HG03565 (cell line): Measurements from ENCODE around the gene FBXW4.
"Not testable (repeated sequence)": the region's sequence is repeated elsewhere in the genome, so short reads cannot be mapped to it uniquely, and the experiment has no call there.

Source experiments
- ATAC-seq: cut with Tn5 transposase; IDR thresholded peaks from one replicate; pipeline ENCODE4 v1.9.1; 2021; ENCODE audit warnings: mild to moderate bottlenecking, moderate library complexity; ENCODE audit not compliant: unreplicated experiment

FBXW4 gene

GRCh38 chr10:101658975-101659374 lies 36.0 kb downstream of the FBXW4 start:
- no peak for ATAC-seq

DNA sequence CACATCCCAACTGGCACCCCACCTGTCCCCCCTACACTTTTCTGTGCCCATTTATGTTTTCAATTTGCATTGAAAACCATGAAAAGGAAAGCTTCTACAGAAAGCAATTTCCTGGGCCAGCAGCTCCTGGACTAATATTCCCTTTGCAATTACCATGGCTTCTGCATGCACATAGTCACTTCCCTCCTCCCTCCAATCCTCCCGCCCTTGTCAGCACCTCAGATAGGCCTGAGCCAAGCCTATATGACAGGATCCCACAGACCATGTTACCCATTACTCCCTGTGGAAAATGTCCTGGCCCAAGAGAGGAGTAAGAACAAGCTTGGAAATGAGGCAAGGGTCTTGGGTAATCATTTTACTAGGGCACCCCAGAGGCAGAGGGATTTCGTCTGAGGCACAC lies 38.1 kb downstream of the FBXW4 start:
- no peak for ATAC-seq

DNA sequence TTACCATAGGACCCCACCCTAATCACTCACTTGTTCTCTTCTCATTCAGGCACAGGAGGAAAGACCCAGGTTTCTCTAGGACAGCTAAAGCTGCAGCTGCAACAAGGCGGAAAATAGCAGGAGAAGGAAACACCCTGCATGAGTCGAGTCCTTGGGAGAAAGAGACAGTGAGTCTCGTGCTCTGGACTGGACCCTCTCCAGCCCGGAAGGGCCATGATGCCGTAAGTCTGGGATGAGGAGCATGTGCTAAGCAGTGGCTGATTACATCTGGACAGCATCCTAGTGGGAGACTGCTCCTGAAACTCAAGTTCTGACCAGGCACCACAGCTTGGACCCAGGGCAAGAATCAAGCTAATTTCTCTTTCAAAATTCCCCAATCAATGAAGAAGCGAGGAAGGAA lies 39.4 kb downstream of the FBXW4 start:
- ATAC-seq, result no peak

DNA sequence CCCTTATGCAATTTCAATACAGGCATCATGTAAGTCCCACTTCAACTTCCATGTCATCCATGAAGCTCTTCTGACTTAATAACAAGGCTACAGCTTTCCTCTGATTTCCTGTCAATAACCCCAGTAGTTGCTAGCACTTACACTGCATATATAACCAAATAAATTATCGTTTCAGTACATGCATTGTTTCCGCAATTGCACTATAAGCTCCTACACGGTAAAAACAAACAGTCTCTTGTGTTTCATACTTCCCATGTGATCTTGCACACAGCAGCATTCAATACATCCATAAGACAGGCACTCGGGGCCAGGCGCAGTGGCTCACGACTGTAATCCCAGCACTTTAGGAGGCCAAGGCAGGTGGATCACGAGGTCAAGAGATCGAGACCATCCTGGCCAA lies 41.4 kb downstream of the FBXW4 start:
- ATAC-seq, result no peak

GRCh38 chr10:101651336-101651735 lies 43.6 kb downstream of the FBXW4 start:
- no peak for ATAC-seq

- no peak for ATAC-seq
Measured at GRCh38 chr10:101650863-101651262, 44.1 kb downstream of the FBXW4 start.

DNA sequence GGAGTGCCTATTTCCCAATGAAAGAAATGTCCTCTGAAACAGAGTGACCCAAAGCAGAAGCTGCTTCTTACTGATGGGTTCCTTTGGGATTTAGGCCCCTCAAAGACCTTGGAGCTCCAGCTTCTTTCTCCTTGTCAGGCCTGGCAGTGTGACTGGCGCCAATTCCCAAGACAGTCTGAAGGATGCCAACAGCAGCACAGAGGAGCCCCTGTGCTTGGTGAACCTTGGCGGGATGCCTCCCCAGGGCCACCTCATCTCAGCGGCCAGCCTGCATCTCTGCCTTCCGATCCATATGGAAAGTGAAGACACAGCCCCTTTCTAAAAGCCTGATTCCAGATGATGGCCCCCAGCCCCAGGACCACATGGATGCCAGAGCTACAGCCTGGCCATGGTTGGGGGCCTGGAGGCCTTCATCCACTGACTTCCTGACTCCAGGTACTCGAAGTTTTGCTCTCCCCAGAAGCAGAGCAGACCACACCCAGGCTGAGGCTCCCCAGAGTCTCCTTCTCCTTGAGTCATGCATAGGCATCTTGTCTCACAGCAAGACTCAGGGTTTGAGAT lies 45.4 kb downstream of the FBXW4 start:
- no peak for ATAC-seq

GRCh38 chr10:101647255-101647654 lies 47.7 kb downstream of the FBXW4 start:
- ATAC-seq, result no peak

DNA sequence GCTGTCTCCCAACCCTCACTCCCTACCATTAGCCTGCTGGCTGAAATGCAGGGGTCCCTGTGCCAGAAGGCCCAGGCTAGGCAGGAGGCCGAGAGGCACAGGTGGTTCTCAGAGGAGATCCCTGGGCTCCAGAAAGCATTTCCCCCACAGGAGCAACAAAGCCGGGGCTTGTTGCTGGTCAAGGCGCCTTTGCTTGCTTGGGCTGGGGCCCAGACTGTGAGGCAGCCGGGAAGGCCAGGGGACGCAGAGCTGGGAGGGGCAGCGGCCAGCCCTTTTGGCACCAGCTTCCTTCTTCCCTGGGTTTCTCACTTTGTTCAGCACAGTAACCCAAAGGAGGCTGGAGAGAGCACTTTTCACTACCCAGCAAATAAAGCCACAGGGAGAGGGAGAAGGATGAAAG lies 48.6 kb downstream of the FBXW4 start:
- no peak for ATAC-seq

- no peak for ATAC-seq
Measured at GRCh38 chr10:101645659-101646058, 49.3 kb downstream of the FBXW4 start.

DNA sequence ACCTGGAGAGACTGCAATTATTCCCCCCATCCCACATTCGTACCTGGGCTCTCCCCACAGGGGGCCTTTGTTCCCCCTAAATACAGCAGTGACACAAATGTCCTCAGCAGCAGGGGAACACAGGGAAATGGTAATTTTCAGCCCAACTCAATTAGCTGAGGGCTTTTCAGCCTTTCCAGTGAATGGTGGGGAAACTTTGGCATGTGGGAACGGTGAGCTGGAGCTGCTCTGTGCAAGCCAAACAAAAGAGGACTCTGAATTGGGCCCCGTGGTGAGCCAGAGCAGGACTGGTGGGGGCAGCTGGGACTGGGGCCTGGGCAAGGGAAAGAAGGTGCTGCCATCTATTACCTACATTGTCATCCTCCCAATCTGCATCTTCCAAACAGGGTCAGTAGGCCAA lies 51.0 kb downstream of the FBXW4 start:
- ATAC-seq, result no peak

DNA sequence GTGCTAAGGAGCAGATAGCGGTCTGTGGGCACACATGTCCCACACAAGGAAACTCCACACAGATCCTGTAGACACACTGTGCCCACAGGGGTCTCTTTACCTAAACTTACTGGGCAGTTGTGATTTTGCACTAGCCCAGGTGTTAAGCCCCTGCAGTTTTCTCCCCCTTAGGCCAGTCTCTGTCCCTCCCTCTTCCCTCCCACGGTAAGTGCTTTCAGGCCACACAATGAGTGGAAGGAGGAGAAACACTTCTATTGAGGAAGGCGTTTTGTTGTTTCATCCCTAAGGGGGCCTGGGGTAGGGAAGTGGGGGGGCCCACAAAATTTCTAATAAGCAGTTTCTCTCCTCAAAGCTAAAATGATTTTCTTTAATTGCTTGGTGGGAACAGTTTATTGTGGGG lies 51.4 kb downstream of the FBXW4 start:
- no peak for ATAC-seq

DNA sequence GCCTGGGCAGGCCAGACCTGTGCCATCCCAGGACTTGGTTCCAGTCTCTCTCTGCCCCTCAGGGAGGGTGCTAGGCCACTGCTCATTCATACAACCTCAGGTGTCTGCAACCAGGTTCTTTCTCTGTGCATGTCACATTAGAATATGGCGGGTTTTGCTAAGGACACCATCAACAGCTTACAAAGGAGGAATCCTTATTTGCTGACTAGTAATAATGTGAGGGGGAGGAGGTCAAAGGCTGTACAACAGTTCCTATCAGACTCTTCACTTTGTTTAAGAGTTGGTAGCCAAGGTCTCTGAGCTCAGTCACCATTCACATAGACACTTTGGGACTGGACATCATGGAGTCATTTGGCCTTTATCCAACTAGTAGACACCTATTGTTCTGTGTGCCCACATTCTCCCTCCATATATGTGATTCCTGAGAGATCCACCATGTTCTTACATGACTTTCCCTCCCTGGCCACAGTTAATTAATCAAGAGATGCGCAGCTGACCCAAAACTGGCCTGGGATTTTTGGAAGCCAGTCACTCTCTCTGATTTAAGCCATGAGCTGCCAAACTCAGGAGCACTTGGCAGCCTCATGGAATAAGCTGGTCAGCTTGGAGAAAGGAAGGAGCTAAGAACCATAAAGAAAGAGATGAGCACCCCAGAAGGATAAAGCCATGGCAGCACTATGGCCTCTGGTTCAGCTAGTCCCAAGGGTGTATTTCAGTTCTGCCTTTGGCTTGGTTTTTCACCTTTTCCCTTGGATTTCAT lies 55.6 kb downstream of the FBXW4 start:
- no peak for ATAC-seq

- ATAC-seq, result not testable (repeated sequence)
Measured at GRCh38 chr10:101633510-101633909, 61.5 kb downstream of the FBXW4 start.

GRCh38 chr10:101631821-101632475 lies 63.0 kb downstream of the FBXW4 start:
- ATAC-seq, result no peak

DNA sequence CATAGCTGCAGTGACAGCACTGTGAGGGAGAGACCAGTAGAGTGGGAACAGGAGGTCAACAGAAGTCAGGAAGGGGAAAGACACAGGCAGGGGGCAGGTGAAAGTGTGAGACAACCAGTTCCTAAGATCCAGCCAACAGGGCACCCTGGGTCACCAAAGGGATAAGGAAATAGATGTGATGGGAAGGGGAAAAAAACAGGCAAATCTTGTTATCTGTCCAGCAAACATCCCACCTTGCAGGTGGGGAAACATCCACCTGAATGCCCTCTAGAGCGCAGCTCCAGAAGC lies 64.4 kb downstream of the FBXW4 start:
- ATAC-seq, result no peak

DNA sequence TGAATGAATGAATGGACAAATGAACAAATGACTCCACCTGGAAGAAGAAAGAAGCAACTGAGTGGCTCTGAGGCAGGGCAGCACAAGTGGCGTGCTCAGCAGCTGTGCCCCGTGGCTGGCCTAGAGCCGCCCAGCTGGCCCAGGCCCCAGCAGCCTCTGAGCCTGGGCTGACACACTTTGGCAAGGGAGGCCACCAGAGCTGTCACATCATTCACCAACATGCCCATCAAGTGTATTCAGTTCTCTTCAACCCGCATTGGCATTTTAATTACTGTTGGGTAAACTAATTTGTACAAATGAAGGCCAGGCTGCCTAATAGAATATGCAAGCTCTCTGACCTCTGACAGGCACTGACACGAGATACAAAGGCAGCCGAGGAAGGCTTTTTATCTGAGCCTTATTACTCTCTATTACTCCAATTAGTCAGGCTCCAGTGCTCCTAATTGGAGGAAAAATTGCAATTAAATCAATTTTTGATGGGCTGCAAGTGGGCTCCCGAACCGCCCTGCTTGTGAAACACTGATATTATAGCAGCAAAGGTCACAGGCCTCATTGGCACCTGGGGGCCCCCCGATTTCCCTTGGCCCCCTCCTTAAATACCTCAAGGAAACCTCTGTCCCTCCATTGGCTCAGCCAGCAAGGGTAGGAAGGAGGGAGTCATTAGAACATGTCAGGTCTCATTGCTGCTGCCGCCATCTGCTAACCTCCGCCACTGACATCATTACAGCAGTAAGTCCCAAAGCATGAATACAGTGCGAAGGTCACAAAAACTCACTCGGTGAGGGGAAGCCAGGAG lies 64.9 kb downstream of the FBXW4 start:
- no peak for ATAC-seq

- ATAC-seq, result no peak
Measured at GRCh38 chr10:101625821-101626412, 69.1 kb downstream of the FBXW4 start.

DNA sequence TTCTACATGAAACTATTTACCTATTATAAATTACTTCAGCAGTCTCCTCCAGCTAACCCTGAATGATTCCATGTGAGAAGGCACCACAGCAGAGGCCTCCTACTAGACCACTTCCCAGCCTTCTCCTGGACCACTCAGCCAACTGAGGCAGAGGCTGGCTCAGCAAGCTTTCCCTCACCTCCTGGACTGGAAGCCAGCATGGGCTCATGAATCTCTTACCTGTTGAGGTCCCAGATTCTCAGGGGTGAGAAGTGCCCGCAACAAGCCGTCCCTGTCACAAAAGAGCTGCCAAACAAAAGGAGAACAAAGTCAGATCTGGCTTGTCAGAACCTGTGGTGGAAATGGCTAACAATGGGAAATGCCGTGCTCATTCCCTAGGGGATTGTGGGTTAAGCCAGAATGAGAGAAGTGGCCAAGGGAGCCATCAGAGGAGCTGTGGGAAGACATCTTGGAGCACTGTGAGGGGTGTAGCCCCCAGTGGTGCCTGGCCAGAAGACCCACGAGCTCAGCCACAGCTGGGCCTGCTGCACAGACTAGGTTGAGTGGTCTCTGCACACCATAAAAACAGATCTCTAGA lies 70.4 kb downstream of the FBXW4 start:
- ATAC-seq, result no peak

DNA sequence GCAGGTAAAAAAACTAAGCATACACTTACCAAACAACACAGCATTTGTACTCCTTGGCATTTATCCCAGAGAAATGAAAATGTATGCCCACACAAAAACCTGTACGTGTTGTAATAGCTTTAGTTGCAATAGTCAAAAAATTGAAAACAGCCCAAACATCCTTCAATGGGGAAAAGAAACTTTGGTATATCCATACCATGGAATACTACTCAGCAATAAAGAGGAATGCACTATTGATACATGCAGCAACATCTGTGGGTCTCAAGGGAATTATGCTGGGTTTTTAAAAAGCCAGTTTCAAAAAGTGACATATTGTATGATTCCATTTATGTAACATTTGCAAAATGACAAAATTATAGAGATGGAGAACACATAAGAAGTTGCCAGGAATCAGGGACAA lies 71.4 kb downstream of the FBXW4 start:
- ATAC-seq, result no peak

DNA sequence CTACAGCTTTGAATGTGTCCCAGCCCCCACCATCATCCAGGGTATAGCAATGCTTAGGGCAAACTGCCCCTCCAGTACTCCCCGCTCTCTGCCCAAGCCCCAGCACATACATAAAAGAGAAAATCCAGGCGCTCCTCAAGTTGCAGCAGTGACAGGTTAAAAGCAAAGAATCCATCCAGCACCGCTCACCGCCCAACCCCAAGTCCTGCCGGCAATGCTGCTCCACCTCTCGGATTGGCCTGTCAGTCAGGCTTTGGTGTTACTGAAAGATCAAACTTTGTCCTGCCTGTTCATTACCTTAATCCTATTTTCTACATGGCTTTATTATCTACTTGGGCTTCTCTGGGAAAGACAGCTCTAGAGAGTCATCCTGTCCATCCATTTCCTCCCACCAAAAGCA lies 75.0 kb downstream of the FBXW4 start:
- no peak for ATAC-seq
